Endothelial cell of umbilical vein (primary cell): ENCODE results near the gene DTNA. TPM values are rescaled to one million over a fixed set of nuclear protein-coding genes. Genes with fewer than 3 reads are reported as not detected.

Source experiments
- BruUV-seq: library from RNA; stranded (reverse); fragments of 400-500 nt; replicated peaks from 2 replicates; lab custom pipeline; 2021; lab: Mats Ljungman, UMichigan
- CTCF ChIA-PET: fragments of 300-600, 350-600 bp; sonication (Branson Sonifier 250); formaldehyde crosslinking; loops from one replicate; lab custom pipeline; 2021; ENCODE audit warnings: antibody characterized with exemption, inconsistent platforms; lab: Charles Lee
- POLR2A ChIA-PET: fragments of 300-600, 350-600 bp; sonication (Branson Sonifier 250); formaldehyde crosslinking; loops from one replicate; lab custom pipeline; 2021; ENCODE audit warnings: antibody characterized with exemption, inconsistent platforms; lab: Charles Lee
- DNase-seq: peaks from one replicate; pipeline ENCODE4 v3.0.0-alpha.2; 2011; ENCODE audit warnings: low read depth, low spot score
- FAIRE-seq: peaks from 2 replicates; lab custom pipeline; 2011; peaks lifted over from hg19 to GRCh38; lab: Jason Lieb, UNC
- H2AFZ ChIP-seq: 2 replicates; pipeline ENCODE4 v1.6.0; 2012; ENCODE audit warnings: low read depth, low read length, control low read depth, inconsistent platforms
- H3K27ac ChIP-seq: 2 replicates; pipeline ENCODE4 v1.5.1; 2011; ENCODE audit warnings: low read depth, mild to moderate bottlenecking, control low read depth, low read length, moderate library complexity; ENCODE audit not compliant: insufficient read depth
- H3K27me3 ChIP-seq, 2 experiments: 2 replicates each; pipeline versions ENCODE4 v1.6.0 to v1.6.1; 2011; ENCODE audit warnings: low read length in 2 of 2, mixed read lengths in 1 of 2; ENCODE audit not compliant: control insufficient read depth in 2 of 2, insufficient read depth in 2 of 2
- H3K36me3 ChIP-seq, 2 experiments: 2 replicates in 1 of 2; 3 replicates in 1 of 2; pipeline ENCODE4 v1.5.1; 2011; ENCODE audit warnings: low read length in 2 of 2, mild to moderate bottlenecking in 1 of 2, moderate library complexity in 1 of 2; ENCODE audit not compliant: control insufficient read depth in 2 of 2, insufficient read depth in 2 of 2; ENCODE audit errors: extremely low read depth in 1 of 2
- H3K4me1 ChIP-seq: 3 replicates; pipeline ENCODE4 v1.5.1; 2011; ENCODE audit warnings: mild to moderate bottlenecking, low read length; ENCODE audit not compliant: control insufficient read depth, insufficient read depth; ENCODE audit errors: extremely low read depth
- H3K4me2 ChIP-seq: 2 replicates; pipeline ENCODE4 v1.6.1; 2011; ENCODE audit warnings: low read length, control low read depth, mixed read lengths; ENCODE audit not compliant: insufficient read depth
- H3K4me3 ChIP-seq, 3 experiments: fragments of 200-600 bp in 1 of 3; sonication (generic), shearing (Covaris generic) in 1 of 3; replicated peaks in 1 of 3; 2 replicates each; pipeline ENCODE4 v1.5.1; 2011 to 2016; ENCODE audit warnings: control low read depth in 3 of 3, low read length in 3 of 3, mild to moderate bottlenecking in 2 of 3, inconsistent platforms in 1 of 3, low read depth in 1 of 3, moderate library complexity in 1 of 3; ENCODE audit not compliant: insufficient read depth in 1 of 3
- H3K79me2 ChIP-seq: 2 replicates; pipeline ENCODE4 v1.6.0; 2012; ENCODE audit warnings: low read length, inconsistent platforms; ENCODE audit not compliant: control insufficient read depth, insufficient read depth
- H3K9ac ChIP-seq: replicated peaks from 2 replicates; pipeline ENCODE3; 2011; ENCODE audit warnings: low read length, control low read depth; ENCODE audit not compliant: insufficient read depth; ENCODE audit errors: extremely low read depth
- H3K9me1 ChIP-seq: replicated peaks from 3 replicates; pipeline ENCODE4 v1.6.0; 2011; ENCODE audit warnings: mild to moderate bottlenecking, low read length; ENCODE audit not compliant: control insufficient read depth, insufficient read depth; ENCODE audit errors: extremely low read depth
- H3K9me3 ChIP-seq: replicated peaks from 2 replicates; pipeline ENCODE4 v1.5.1; 2012; ENCODE audit warnings: low read length, inconsistent platforms; ENCODE audit not compliant: control insufficient read depth, insufficient read depth
- H4K20me1 ChIP-seq: replicated peaks from 2 replicates; pipeline ENCODE3; 2011; ENCODE audit warnings: mild to moderate bottlenecking, low read length; ENCODE audit not compliant: control insufficient read depth, insufficient read depth; ENCODE audit errors: extremely low read depth
- EZH2 ChIP-seq: IDR thresholded peaks from 2 replicates; pipeline ENCODE4 v1.6.1; 2012; ENCODE audit warnings: borderline replicate concordance, low read depth, mild to moderate bottlenecking, moderate library complexity, low read length, inconsistent platforms; ENCODE audit not compliant: severe bottlenecking
- FOS ChIP-seq: IDR thresholded peaks from 2 replicates; pipeline ENCODE4 v1.6.1; 2011; ENCODE audit warnings: mild to moderate bottlenecking, low read length, moderate library complexity, borderline replicate concordance; ENCODE audit not compliant: insufficient read depth
- GATA2 ChIP-seq: IDR thresholded peaks from 2 replicates; pipeline ENCODE4 v1.7.0; 2011; ENCODE audit warnings: low read depth, mild to moderate bottlenecking, moderate library complexity, mixed read lengths, low read length; ENCODE audit not compliant: insufficient read length, insufficient read depth
- JUN ChIP-seq: IDR thresholded peaks from 2 replicates; pipeline ENCODE4 v1.6.1; 2011; ENCODE audit warnings: borderline replicate concordance, low read depth; ENCODE audit not compliant: insufficient read length, insufficient read depth
- MYC ChIP-seq: IDR thresholded peaks from one replicate; pipeline ENCODE4 v1.6.1; 2011; ENCODE audit warnings: mild to moderate bottlenecking, low read depth, low read length
- POLR2A ChIP-seq: IDR thresholded peaks from 2 replicates; pipeline ENCODE4 v1.6.1; 2012; ENCODE audit warnings: low read depth, mild to moderate bottlenecking, control low read depth, low read length
- POLR2AphosphoS5 ChIP-seq: IDR thresholded peaks from 2 replicates; pipeline ENCODE4 v1.6.1; 2012; ENCODE audit warnings: low read depth, mild to moderate bottlenecking, control low read depth, low read length, moderate library complexity; ENCODE audit not compliant: insufficient read depth
- dilution Hi-C: fragments of 300-500 bp; cut with MboI; formaldehyde crosslinking; loops from one replicate; pipeline ENCODE4 v1.15.0; 2019; ENCODE audit warnings: low sequenced_read_pairs; ENCODE audit not compliant: extremely low pct_ligation_motif_present
- intact Hi-C: fragments of 100-400 bp; cut with micrococcal nuclease; formaldehyde crosslinking; loops from one replicate; pipeline ENCODE4 v1.10.0; 2022
- polyA plus RNA-seq, 4 experiments: library from polyadenylated mRNA; depleted of rRNA in 3 of 4; stranded (reverse) in 3 of 4; unstranded in 1 of 4; fragments of >200 nt; gene quantifications; 2 replicates each; pipeline versions ENCODE4 v1.2.1 to v1.2.3, GENCODE V29; 2011 to 2012; ENCODE audit warnings: missing spikeins in 1 of 4
- total RNA-seq: library from RNA; stranded (reverse); gene quantifications from 2 replicates; pipeline ENCODE4 v1.2.3, GENCODE V29; 2021
- TF ChIP-seq, protein P1 (sequence below), 2 donors: IDR thresholded peaks; 1 replicate in 1 of 2; 2 replicates in 1 of 2; pipeline ENCODE4 v1.5.1; 2011; ENCODE audit warnings: low read length in 2 of 2, mild to moderate bottlenecking in 2 of 2, moderate library complexity in 2 of 2, control low read depth in 1 of 2, inconsistent platforms in 1 of 2, low read depth in 1 of 2; ENCODE audit not compliant: insufficient read depth in 1 of 2; ENCODE audit errors: extremely low read depth in 1 of 2
- TF ChIP-seq, protein P2 (sequence below): IDR thresholded peaks from 2 replicates; pipeline ENCODE4 v1.6.1; 2011; ENCODE audit not compliant: insufficient read depth, insufficient read length

Gene DTNA
- total and polyA plus RNA-seq, 2 donors (not counting 3 experiments of a cell fraction or from before 2014, with no cell fraction given) = 6.6 to 15.3 TPM

DNA sequence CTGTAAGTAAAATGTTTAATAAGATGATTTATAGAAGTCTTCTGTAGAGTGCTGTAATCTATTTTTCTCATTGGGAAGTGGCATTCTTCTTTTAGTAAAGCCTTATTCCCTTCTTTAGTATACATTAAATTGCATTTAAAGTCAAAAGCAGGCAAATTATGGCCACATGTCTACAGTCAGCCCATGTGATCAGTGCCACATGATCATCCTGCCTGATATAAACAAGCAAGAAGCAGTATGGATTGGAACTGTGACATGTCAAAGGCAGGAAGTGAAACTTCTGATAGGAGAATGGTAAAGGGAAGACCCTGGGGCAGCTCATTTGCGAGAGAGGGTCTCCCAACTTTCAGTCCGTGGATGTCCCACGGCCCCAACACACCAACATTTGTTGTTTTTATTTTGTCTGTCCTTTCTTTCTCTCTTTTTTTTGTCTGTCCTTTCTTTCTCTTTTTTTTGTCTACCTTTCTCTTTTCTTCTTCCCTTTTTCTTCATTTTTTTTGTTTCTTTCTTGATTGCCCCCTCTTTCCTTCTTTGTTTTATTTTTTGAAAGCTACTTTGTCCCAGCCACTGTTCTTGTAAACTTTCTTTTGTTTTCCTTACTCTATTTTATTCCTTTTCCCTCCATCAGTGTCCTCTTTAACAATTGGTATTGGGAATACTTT is 154.9 kb downstream of the DTNA start:
- TF ChIP-seq FOS (no peak), GATA2 (no peak), POLR2A (no peak), EZH2 (no peak), MYC (no peak), JUN (no peak), POLR2AphosphoS5 (no peak)
- TF ChIP-seq, protein P1, sequence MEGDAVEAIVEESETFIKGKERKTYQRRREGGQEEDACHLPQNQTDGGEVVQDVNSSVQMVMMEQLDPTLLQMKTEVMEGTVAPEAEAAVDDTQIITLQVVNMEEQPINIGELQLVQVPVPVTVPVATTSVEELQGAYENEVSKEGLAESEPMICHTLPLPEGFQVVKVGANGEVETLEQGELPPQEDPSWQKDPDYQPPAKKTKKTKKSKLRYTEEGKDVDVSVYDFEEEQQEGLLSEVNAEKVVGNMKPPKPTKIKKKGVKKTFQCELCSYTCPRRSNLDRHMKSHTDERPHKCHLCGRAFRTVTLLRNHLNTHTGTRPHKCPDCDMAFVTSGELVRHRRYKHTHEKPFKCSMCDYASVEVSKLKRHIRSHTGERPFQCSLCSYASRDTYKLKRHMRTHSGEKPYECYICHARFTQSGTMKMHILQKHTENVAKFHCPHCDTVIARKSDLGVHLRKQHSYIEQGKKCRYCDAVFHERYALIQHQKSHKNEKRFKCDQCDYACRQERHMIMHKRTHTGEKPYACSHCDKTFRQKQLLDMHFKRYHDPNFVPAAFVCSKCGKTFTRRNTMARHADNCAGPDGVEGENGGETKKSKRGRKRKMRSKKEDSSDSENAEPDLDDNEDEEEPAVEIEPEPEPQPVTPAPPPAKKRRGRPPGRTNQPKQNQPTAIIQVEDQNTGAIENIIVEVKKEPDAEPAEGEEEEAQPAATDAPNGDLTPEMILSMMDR (IDR thresholded peaks at IDR 0.05; ENCODE audit: extremely low read depth in 1 of 2, insufficient read depth in 1 of 2, low read depth in 1 of 2, low read length in 2 of 2) = no peak
- TF ChIP-seq, protein P2, sequence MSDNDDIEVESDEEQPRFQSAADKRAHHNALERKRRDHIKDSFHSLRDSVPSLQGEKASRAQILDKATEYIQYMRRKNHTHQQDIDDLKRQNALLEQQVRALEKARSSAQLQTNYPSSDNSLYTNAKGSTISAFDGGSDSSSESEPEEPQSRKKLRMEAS = no peak
- Histone ChIP-seq H4K20me1 (no peaks in the 10 kb centered on the region), H3K4me3 (no peak overlapping the region), H3K4me2 (no peak overlapping the region), H3K9me1 (no peaks in the 10 kb centered on the region), H2AFZ (no peak overlapping the region), H3K79me2 (no peaks in the 10 kb centered on the region), H3K4me1 (no peaks in the 10 kb centered on the region), H3K27me3 (no peaks in the 10 kb centered on the region), H3K36me3 (no peaks in the 10 kb centered on the region), H3K9ac (no peak overlapping the region), H3K9me3 (no peaks in the 10 kb centered on the region), H3K27ac (no peak overlapping the region)
- POLR2A ChIA-PET = no interaction called here
- CTCF ChIA-PET = interaction anchor here (2.0 to 3.8 kb wide), 4 partner anchors 13 to 278 kb away, joined by 9 to 40 read pairs (median 16); no protein-coding TSS in a partner anchor
- no peak for DNase-seq
- intact Hi-C loops = loop anchor here (10.0 kb wide), 1 partner anchor 490 kb away; no protein-coding TSS in a partner anchor
- BruUV-seq = no TSS peak
- dilution Hi-C loops = no loop called here
- no peak for FAIRE-seq
